GM12874 (cell line): ENCODE measurements around the gene HELZ.

ENCODE experiments used
- CTCF ChIP-seq: IDR thresholded peaks from 2 replicates; pipeline ENCODE4 v1.5.1; 2011; ENCODE audit warnings: low read depth, mild to moderate bottlenecking, control low read depth, low read length, moderate library complexity; ENCODE audit not compliant: insufficient read depth

The HELZ gene

GRCh38 chr17:67040652-67041051 lies 204.3 kb downstream of the HELZ start:
- TF ChIP-seq CTCF: no peak

DNA sequence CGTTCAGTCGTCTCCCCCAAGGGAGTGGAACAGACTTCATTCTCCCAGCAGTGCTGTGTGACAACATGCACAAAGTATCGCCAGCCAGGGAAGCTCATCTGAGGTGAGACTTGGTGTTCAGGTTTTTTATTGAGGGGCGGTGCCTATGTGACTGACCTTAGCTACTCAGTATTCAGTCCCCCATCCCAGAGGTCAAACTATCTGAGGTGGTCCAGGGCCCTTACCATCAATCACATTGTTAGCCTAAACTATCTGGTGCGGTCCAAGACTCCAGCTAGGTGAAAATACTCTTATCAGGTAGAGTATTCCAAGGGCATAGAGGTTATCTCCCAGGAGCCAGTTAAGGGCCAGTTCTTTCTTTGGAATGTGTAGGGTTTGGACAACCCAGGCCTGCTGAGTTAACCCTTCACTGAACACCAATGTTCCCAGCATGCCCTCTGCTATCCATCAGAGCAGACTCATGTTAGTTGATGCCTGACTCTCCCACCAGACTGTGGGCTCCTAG lies 206.1 kb downstream of the HELZ start:
- no peak for TF ChIP-seq CTCF

DNA sequence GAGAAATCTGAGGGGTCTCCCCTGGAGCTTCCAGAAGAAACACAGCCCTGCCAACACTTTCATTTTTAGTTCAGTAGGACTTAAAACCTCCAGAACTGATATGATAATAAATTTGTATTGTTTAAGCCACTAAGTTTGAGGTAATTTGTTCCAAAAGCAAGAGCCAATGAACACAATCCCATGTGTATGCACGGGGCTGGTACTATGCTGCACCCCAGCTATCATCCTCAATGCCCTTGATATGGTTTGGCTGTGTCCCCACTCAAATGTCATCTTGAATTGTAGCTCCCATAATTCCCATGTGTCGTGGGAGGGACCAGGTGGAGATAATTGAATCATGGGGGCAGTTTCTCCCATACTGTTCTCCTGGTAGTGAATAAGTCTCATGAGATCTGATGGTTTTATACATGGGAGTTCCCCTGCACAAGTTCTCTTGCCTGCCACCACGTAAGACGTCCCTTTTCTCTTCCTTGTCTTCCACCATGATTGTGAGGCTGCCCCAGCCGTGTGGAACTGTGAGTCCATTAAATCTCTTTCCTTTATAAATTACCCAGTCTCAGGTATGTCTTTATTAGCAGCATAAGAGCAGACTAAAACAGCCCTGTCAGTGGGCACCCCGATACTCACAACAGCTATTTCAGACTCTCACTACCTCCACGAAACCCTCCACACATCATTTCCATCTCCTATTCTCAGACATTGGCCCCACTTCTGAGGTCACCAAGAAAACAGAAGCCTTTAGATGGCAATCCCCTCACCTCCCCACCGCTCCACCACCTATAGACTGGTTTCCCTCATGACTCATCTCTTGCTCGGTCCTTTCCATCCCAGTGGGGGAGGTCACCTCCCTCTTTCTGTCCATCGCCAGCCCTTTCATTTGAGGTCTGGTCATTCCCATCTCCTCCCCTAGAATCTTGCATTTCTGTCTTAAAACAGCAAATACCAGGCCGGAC lies 209.6 kb downstream of the HELZ start:
- no peak for TF ChIP-seq CTCF

DNA sequence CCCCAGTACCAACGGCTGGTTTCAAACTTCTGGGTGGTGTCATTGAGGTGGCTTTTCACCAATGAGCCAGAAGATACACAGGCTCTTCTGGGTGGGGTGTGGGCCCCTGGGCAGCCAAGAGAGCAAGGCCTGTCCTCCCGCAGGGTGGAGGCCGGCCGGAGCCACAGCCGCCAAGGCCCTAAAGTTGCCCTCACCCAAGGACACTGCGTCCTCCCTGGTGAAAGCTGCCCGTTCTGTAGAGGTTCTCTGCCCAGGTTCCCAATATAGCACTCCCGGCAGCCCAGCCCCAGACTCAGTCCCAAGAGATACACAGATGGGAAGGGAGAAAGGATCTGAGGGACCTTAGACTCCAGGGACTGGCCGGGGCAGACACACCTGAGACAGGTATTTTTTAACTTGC lies 211.4 kb downstream of the HELZ start:
- TF ChIP-seq CTCF: no peak

- TF ChIP-seq CTCF: no peak
Measured at GRCh38 chr17:67032985-67033384, 212.0 kb downstream of the HELZ start.

DNA sequence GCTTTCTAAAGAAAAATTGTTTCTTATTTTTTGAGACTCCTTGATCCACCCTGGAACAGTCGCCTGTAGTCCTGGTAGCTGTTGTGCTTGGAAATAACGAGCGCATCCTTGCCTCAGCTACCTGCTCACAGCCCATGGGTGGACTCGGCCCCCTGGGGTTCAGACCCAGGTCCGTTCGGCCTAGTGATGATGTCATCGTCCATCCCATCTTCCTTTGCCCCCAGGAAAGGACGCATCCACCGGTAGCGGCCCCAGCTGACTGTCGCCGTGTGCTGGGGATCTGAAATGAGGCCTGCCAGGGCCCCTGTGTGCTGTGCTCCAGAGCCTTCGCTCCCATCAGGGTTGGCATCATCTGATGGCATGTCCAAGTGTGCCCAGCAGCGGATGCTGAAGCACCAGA lies 212.6 kb downstream of the HELZ start:
- TF ChIP-seq CTCF: no peak

- TF ChIP-seq CTCF: no peak
Measured at GRCh38 chr17:67030641-67031040, 214.4 kb downstream of the HELZ start.
